Nephron progenitor cell (in vitro differentiated cells): ENCODE measurements around the gene FBLN5.

Experiments
- DNase-seq: peaks from one replicate; pipeline ENCODE4 v3.0.0; 2021
- H3K27ac Mint-ChIP-seq: 2 replicates; pipeline ENCODE4 v1.8.0; 2021; ENCODE audit warnings: mild to moderate bottlenecking, moderate library complexity, mixed read lengths
- H3K27me3 Mint-ChIP-seq: 2 replicates; pipeline ENCODE4 v1.8.0; 2021; ENCODE audit warnings: mild to moderate bottlenecking, low read depth, mixed read lengths; ENCODE audit not compliant: poor library complexity
- H3K36me3 Mint-ChIP-seq: 2 replicates; pipeline ENCODE4 v1.8.0; 2021; ENCODE audit warnings: low read depth, mixed read lengths
- H3K4me1 Mint-ChIP-seq: 2 replicates; pipeline ENCODE4 v1.8.0; 2021; ENCODE audit warnings: mixed read lengths
- H3K4me3 Mint-ChIP-seq: 2 replicates; pipeline ENCODE4 v1.8.0; 2021; ENCODE audit warnings: mild to moderate bottlenecking, moderate library complexity, mixed read lengths
- H3K9me3 Mint-ChIP-seq: 2 replicates; pipeline ENCODE4 v1.8.0; 2021; ENCODE audit warnings: mild to moderate bottlenecking, moderate library complexity, mixed read lengths
- TF ChIP-seq, protein P1 (sequence below): fragments of 200-600 bp; sonication (generic); IDR thresholded peaks from 2 replicates; pipeline ENCODE4 v1.5.0; 2021; ENCODE audit warnings: antibody characterized with exemption

The FBLN5 gene

DNA sequence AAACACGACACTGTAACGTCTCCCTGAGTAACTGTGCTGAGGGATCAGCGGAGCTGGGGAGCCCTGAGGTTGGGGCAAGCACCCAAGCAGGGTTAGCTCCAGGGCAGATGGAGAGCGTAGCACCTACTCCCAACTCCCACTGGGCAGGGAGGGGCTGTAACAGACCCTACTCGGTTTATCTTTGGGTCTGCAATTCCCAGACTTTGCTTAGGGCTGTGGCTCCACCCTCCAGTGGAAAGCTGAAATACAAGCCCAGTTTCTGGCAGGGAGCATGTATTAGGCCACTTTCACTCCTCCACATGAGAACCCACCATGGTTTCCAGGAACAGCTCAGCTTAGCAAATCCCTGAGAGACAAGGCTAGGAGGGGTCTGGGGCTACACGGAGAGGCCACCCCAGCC, 62.8 kb downstream of the FBLN5 start:
- TF ChIP-seq, protein P1, sequence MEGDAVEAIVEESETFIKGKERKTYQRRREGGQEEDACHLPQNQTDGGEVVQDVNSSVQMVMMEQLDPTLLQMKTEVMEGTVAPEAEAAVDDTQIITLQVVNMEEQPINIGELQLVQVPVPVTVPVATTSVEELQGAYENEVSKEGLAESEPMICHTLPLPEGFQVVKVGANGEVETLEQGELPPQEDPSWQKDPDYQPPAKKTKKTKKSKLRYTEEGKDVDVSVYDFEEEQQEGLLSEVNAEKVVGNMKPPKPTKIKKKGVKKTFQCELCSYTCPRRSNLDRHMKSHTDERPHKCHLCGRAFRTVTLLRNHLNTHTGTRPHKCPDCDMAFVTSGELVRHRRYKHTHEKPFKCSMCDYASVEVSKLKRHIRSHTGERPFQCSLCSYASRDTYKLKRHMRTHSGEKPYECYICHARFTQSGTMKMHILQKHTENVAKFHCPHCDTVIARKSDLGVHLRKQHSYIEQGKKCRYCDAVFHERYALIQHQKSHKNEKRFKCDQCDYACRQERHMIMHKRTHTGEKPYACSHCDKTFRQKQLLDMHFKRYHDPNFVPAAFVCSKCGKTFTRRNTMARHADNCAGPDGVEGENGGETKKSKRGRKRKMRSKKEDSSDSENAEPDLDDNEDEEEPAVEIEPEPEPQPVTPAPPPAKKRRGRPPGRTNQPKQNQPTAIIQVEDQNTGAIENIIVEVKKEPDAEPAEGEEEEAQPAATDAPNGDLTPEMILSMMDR, result no peak
- Mint-ChIP-seq H3K4me1 (peaks cover 38% of the 10 kb centered on the region), H3K9me3 (no peaks in the 10 kb centered on the region), H3K4me3 (no peak overlapping the region), H3K36me3 (no peaks in the 10 kb centered on the region), H3K27me3 (peaks cover 9% of the 10 kb centered on the region), H3K27ac (peak overlapping the region; percentile 49)
- DNase-seq, result no peak

DNA sequence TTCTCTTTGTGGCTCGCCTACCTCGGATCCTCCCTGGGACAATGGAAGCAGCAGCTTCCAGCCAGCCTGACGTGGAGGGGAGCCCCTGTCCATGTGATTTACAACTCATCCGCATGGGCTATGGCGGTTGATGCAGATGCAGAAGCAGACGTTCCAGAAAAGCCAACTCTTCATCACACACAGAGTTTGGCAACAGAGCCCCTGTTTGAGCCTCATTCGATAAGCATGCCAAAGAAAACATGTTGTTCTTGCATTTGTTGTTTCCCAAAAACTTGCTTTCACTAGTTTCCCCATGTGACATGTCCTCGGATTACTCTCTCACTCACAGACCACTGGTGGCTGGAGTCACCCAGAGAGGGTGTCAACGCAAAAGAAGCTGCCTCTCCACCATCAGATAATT, 63.7 kb downstream of the FBLN5 start:
- Mint-ChIP-seq H3K27ac (no peak overlapping the region), H3K36me3 (no peaks in the 10 kb centered on the region), H3K9me3 (no peaks in the 10 kb centered on the region), H3K4me1 (peaks cover 38% of the 10 kb centered on the region), H3K4me3 (no peak overlapping the region), H3K27me3 (peaks cover 15% of the 10 kb centered on the region)
- TF ChIP-seq, protein P1, result no peak
- no peak for DNase-seq

DNA sequence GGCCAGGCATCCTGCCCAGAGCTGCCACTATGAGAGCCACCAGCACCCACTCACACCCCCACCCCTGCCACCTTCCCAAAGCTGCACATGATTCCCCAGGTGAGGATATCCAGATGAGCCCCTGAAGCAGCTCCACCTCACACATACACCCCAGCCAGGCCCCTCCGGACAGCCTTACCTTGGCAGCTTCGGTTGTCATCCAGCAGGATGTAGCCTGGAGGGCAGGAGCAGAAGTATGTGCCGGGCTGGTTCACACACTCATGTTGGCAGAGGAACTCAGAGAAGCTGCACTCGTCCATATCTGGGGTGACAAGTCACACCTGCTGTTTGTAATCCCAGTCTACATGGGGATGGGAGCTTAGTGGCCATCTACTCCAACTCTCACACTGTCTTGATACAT, 64.7 kb downstream of the FBLN5 start:
- Mint-ChIP-seq H3K27me3 (peaks cover 16% of the 10 kb centered on the region), H3K27ac (no peak overlapping the region), H3K9me3 (no peaks in the 10 kb centered on the region), H3K4me1 (peaks cover 38% of the 10 kb centered on the region), H3K36me3 (no peaks in the 10 kb centered on the region), H3K4me3 (no peak overlapping the region)
- TF ChIP-seq, protein P1, result no peak
- no peak for DNase-seq

DNA sequence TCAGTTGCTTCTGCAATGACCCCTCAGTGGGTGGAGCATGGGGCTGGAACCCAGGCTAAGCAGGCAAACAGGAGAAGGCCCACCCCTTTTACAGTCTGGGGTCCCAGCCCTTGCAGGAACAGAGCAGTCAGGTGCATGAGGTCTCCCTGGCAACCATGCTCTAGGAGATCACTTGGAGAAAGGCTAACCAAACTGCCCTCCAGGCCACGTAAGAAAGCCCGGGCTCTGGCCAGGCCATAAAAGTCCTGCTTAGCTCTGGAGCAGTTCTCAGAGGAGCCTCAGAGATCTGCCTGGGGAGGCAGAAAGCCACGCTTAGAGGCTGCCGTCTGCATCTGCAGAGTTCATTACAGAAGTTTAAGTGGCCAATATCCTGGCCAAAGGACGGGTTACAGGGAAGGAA, 65.1 kb downstream of the FBLN5 start:
- Mint-ChIP-seq H3K27me3 (peaks cover 16% of the 10 kb centered on the region), H3K27ac (no peak overlapping the region), H3K36me3 (no peaks in the 10 kb centered on the region), H3K4me1 (peaks cover 38% of the 10 kb centered on the region), H3K4me3 (no peak overlapping the region), H3K9me3 (no peaks in the 10 kb centered on the region)
- TF ChIP-seq, protein P1, result no peak
- DNase-seq, result no peak

DNA sequence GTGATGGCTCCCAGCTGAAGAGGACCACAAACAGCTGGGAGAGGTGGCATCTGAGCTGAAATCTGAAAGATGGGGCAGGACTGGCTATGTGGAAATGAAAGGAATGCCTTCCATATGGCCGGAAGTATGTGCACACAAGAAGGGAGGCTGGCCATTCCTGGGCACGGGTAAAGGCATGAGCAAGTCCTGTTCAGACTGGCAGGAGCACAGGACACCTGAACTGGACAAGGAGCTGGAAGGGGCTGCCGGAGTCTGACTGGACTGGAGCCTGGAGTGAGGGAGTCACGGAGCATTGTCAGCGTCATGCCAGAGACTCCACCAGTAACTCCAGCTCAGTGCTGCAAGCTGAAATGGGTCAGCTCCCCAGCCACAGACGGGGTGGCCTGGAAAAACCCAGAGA, 68.3 kb downstream of the FBLN5 start:
- no peak overlapping the region for H3K4me3 Mint-ChIP-seq
- no peak overlapping the region for H3K27ac Mint-ChIP-seq

DNA sequence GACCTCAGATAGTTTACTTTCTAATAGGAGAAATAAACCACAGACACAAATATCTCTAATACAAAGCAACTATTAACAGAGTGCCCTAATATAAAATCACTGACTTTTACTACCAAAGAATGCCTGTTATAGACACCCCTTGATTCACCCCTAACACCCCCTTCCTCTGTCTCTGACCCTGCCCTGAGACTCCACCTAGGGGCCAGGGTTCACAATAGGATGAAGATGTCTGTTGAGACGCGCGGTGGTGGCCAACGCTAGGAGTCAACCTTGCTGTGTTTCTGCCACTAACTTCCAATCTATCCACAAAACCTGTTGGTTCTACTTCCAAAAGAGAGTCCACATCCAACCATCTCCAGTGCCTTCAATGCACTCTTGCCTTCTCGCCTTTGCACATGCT, 69.2 kb downstream of the FBLN5 start:
- Mint-ChIP-seq H3K9me3 (no peaks in the 10 kb centered on the region), H3K36me3 (no peaks in the 10 kb centered on the region), H3K27ac (no peak overlapping the region), H3K4me3 (no peak overlapping the region), H3K4me1 (peaks cover 22% of the 10 kb centered on the region), H3K27me3 (peaks cover 11% of the 10 kb centered on the region)
- no peak for DNase-seq
- TF ChIP-seq, protein P1, result no peak

More for the DNA sequence above, 68.3 kb downstream of the FBLN5 start:
- TF ChIP-seq, protein P1, result no peak
- Mint-ChIP-seq H3K4me1 (peaks cover 27% of the 10 kb centered on the region), H3K36me3 (no peaks in the 10 kb centered on the region), H3K9me3 (no peaks in the 10 kb centered on the region), H3K27me3 (peaks cover 12% of the 10 kb centered on the region)
- DNase-seq, result no peak
